ENCODE measurements around the gene TRIM50.

The TRIM50 gene

GRCh38 chr7:73349763-73350162 lies 21.9 kb upstream of the TRIM50 start:
- no peak for TF ChIP-seq CTCF (IDR thresholded peaks at IDR 0.05; ENCODE audit: low read length, missing control alignments)
- no peak overlapping the region for H3K4me3 ChIP-seq (replicated peaks; ENCODE audit: low read depth, low read length)
- no peak for DNase-seq (ENCODE audit: low read depth)

GRCh38 chr7:73345951-73346350 lies 18.1 kb upstream of the TRIM50 start:
- DNase-seq (ENCODE audit: low read depth): no peak
- TF ChIP-seq CTCF (IDR thresholded peaks at IDR 0.05; ENCODE audit: low read length, missing control alignments): no peak
- no peak overlapping the region for H3K4me3 ChIP-seq (replicated peaks; ENCODE audit: low read depth, low read length)

DNA sequence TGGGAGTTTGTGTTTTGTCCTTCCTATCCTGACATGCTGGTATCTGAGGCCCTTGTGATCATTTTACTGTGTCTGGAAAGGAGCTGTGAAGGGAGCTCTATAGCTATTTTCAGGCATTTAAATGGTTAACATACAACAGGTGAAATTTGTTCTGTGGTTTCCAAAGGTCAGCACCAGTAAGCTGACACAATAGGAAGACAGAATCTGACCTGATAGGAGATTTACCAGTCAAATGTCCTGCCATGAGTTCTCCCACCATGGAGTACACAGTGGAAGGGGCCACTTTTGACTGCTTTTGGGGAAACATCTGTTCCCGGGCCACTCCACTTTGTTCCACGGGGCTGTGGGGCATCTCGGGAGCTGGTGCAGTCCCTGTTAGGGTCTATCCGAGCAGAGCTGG lies 17.7 kb upstream of the TRIM50 start:
- TF ChIP-seq CTCF (IDR thresholded peaks at IDR 0.05; ENCODE audit: low read length, missing control alignments): no peak
- no peak for DNase-seq (ENCODE audit: low read depth)
- no peak overlapping the region for H3K4me3 ChIP-seq (replicated peaks; ENCODE audit: low read depth, low read length)

DNA sequence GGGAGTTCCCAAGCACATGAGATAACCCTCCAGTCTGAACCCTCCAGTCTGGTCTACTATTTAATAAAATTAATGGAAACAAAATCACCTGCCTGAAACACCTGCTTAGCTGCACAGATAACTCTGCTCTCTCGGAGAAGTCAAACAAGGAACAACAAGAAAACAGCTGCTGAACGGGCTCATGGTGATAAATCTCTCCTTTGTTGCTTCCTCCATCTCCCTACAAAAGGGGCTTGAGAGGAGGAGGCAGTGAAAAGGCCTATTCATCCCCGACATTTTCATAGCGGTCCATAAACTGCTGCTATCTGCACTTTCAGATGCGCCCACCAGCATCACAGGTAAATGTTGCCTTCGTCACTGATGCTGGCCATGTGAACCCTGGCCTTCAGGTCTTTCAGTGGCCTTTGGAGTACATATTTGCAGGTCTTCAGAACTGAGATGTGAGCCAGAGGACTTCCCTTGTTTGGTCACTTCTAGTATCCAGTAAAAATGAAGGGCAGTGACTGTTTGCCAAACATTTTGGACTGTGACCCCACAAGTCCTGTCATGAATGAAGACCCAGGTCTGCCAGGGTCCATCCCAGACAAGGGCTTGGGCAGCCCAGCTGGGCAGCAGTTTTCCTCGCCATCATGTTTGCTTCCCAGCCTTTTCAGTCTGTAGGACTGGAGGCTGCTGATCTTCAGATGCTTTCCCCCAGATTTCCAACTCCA lies 15.9 kb upstream of the TRIM50 start:
- DNase-seq (ENCODE audit: low read depth): no peak
- TF ChIP-seq CTCF (IDR thresholded peaks at IDR 0.05; ENCODE audit: low read length, missing control alignments): no peak
- no peak overlapping the region for H3K4me3 ChIP-seq (replicated peaks; ENCODE audit: low read depth, low read length)

GRCh38 chr7:73342645-73343044 lies 14.8 kb upstream of the TRIM50 start:
- TF ChIP-seq CTCF (IDR thresholded peaks at IDR 0.05; ENCODE audit: low read length, missing control alignments): peak; percentile 74
- no peak overlapping the region for H3K4me3 ChIP-seq (replicated peaks; ENCODE audit: low read depth, low read length)
- peak; percentile 78 for DNase-seq (ENCODE audit: low read depth)

GRCh38 chr7:73341877-73342276 lies 14.0 kb upstream of the TRIM50 start:
- H3K4me3 ChIP-seq (replicated peaks; ENCODE audit: low read depth, low read length): no peak overlapping the region
- DNase-seq (ENCODE audit: low read depth): peak; percentile 78
- TF ChIP-seq CTCF (IDR thresholded peaks at IDR 0.05; ENCODE audit: low read length, missing control alignments): no peak

- TF ChIP-seq CTCF (IDR thresholded peaks at IDR 0.05; ENCODE audit: low read length, missing control alignments): no peak
- no peak overlapping the region for H3K4me3 ChIP-seq (replicated peaks; ENCODE audit: low read depth, low read length)
- no peak for DNase-seq (ENCODE audit: low read depth)
Measured at GRCh38 chr7:73340514-73340913, 12.6 kb upstream of the TRIM50 start.

All from fibroblast of pulmonary artery (primary cell).